WTC11 (cell line): ENCODE results near the gene PTX4. TPM values are rescaled to one million over a fixed set of nuclear protein-coding genes. Genes with fewer than 3 reads are reported as not detected.

Experiments used
- ATAC-seq: fragments of 200-7000 bp; cut with Tn5 transposase; 2 replicates; pipeline ENCODE4 v1.10.0; 2021; ENCODE audit warnings: mild to moderate bottlenecking, moderate library complexity
- CTCF ChIA-PET: fragments of 300-600 bp; sonication (Branson Sonifier 250); formaldehyde crosslinking; loops from one replicate; lab custom pipeline; 2021; ENCODE audit warnings: antibody characterized with exemption; lab: Charles Lee
- POLR2A ChIA-PET: fragments of 350-600 bp; sonication (Branson Sonifier 250); formaldehyde crosslinking; loops from one replicate; lab custom pipeline; 2021; ENCODE audit warnings: antibody characterized with exemption; lab: Charles Lee
- DNase-seq: peaks from one replicate; pipeline ENCODE4 v3.0.0; 2021; ENCODE audit warnings: low spot score
- H3K27ac Mint-ChIP-seq: 2 replicates; pipeline ENCODE4 v1.8.0; 2021; ENCODE audit warnings: mixed read lengths
- H3K27me3 Mint-ChIP-seq: 2 replicates; pipeline ENCODE4 v1.8.0; 2021; ENCODE audit warnings: low read depth, mild to moderate bottlenecking, moderate library complexity, mixed read lengths
- H3K36me3 Mint-ChIP-seq: 2 replicates; pipeline ENCODE4 v1.8.0; 2021; ENCODE audit warnings: mixed read lengths
- H3K4me1 Mint-ChIP-seq: 2 replicates; pipeline ENCODE4 v1.8.0; 2022; ENCODE audit warnings: mixed read lengths
- H3K4me3 Mint-ChIP-seq: 2 replicates; pipeline ENCODE4 v1.8.0; 2021; ENCODE audit warnings: mild to moderate bottlenecking, moderate library complexity, mixed read lengths
- H3K9me3 Mint-ChIP-seq: 2 replicates; pipeline ENCODE4 v1.8.0; 2021; ENCODE audit warnings: mixed read lengths
- AFF4 ChIP-seq: sonication (generic); formaldehyde crosslinking; IDR thresholded peaks from 2 replicates; pipeline ENCODE4 v1.8.1; 2023; ENCODE audit warnings: mild to moderate bottlenecking, missing genetic modification reagents, borderline replicate concordance
- ATF1 ChIP-seq: sonication (generic); formaldehyde crosslinking; IDR thresholded peaks from 2 replicates; pipeline ENCODE4 v1.8.1; 2023; ENCODE audit warnings: mild to moderate bottlenecking, moderate library complexity, missing genetic modification reagents
- CREB1 ChIP-seq: sonication (generic); formaldehyde crosslinking; IDR thresholded peaks from 2 replicates; pipeline ENCODE4 v1.8.0; 2023; ENCODE audit warnings: mild to moderate bottlenecking, missing genetic modification reagents
- E2F4 ChIP-seq: sonication (generic); formaldehyde crosslinking; IDR thresholded peaks from 2 replicates; pipeline ENCODE4 v1.8.1; 2022; ENCODE audit warnings: low read depth, mild to moderate bottlenecking, moderate library complexity, missing genetic modification reagents, borderline replicate concordance
- ELF4 ChIP-seq: sonication (generic); formaldehyde crosslinking; IDR thresholded peaks from 2 replicates; pipeline ENCODE4 v1.8.1; 2022; ENCODE audit warnings: low read depth, mild to moderate bottlenecking, moderate library complexity, missing genetic modification reagents
- FOXJ3 ChIP-seq: sonication (generic); formaldehyde crosslinking; IDR thresholded peaks from 2 replicates; pipeline ENCODE4 v1.9.0; 2021; ENCODE audit warnings: missing genetic modification reagents, mild to moderate bottlenecking, borderline replicate concordance
- MLX ChIP-seq: sonication (generic); formaldehyde crosslinking; IDR thresholded peaks from 2 replicates; pipeline ENCODE4 v1.8.1; 2023; ENCODE audit warnings: mild to moderate bottlenecking, missing genetic modification reagents, moderate library complexity
- MXD4 ChIP-seq: fragments of 250-450 bp; sonication (Bioruptor Pico); IDR thresholded peaks from 2 replicates; pipeline ENCODE4 v1.8.0; 2021; ENCODE audit warnings: mild to moderate bottlenecking, moderate library complexity, borderline replicate concordance
- NFE2L1 ChIP-seq: sonication (generic); formaldehyde crosslinking; IDR thresholded peaks from 2 replicates; pipeline ENCODE4 v1.8.1; 2023; ENCODE audit warnings: missing genetic modification reagents
- NR1H2 ChIP-seq: sonication (generic); formaldehyde crosslinking; IDR thresholded peaks from 2 replicates; pipeline ENCODE4 v1.9.0; 2021; ENCODE audit warnings: mild to moderate bottlenecking, moderate library complexity, missing genetic modification reagents
- SP1 ChIP-seq: sonication (generic); formaldehyde crosslinking; conservative IDR thresholded peaks from 2 replicates; pipeline ENCODE4 v1.8.1; 2022; ENCODE audit warnings: missing genetic modification reagents
- TP53 ChIP-seq: sonication (generic); formaldehyde crosslinking; IDR thresholded peaks from 2 replicates; pipeline ENCODE4 v1.8.1; 2023; ENCODE audit warnings: mild to moderate bottlenecking, missing genetic modification reagents
- ZBTB21 ChIP-seq: sonication (generic); formaldehyde crosslinking; IDR thresholded peaks from 2 replicates; pipeline ENCODE4 v1.8.1; 2023; ENCODE audit warnings: mild to moderate bottlenecking, missing genetic modification reagents, borderline replicate concordance
- ZNF396 ChIP-seq: fragments of 250-450 bp; sonication (Bioruptor Pico); IDR thresholded peaks from 2 replicates; pipeline ENCODE4 v1.8.0; 2021; ENCODE audit warnings: mild to moderate bottlenecking, moderate library complexity, borderline replicate concordance
- ZNF423 ChIP-seq: fragments of 250-450 bp; sonication (Bioruptor Pico); IDR thresholded peaks from 2 replicates; pipeline ENCODE4 v2.1.2; 2022; ENCODE audit warnings: mild to moderate bottlenecking, moderate library complexity
- ZSCAN18 ChIP-seq: fragments of 250-450 bp; sonication (Bioruptor Pico); IDR thresholded peaks from 2 replicates; pipeline ENCODE4 v2.1.2; 2022; ENCODE audit warnings: mild to moderate bottlenecking, moderate library complexity
- total RNA-seq: library from RNA; stranded (reverse); gene quantifications from 3 replicates; pipeline ENCODE4 v1.2.3, GENCODE V29; 2021

Gene PTX4
- total RNA-seq, 1 experiment from 2014 or later = 0.26 TPM

GRCh38 chr16:1535391-1536291 is 46.9 kb upstream of the PTX4 start:
- H3K36me3 Mint-ChIP-seq = no peaks in the 10 kb centered on the region
- no peak overlapping the region for H3K27ac Mint-ChIP-seq
- no peaks in the 10 kb centered on the region for H3K9me3 Mint-ChIP-seq
- no peaks in the 10 kb centered on the region for H3K4me1 Mint-ChIP-seq
- POLR2A ChIA-PET = no interaction called here
- H3K27me3 Mint-ChIP-seq = no peaks in the 10 kb centered on the region
- TF ChIP-seq ZBTB21 = no peak
- TF ChIP-seq MXD4 = no peak
- no peak for TF ChIP-seq E2F4
- TF ChIP-seq MLX (CRISPR knock-in tag) = no peak
- TF ChIP-seq ZNF396 (CRISPR knock-in tag) = no peak
- no peak for TF ChIP-seq SP1 (CRISPR knock-in tag)
- no peak for TF ChIP-seq ATF1 (CRISPR knock-in tag)
- no peak overlapping the region for H3K4me3 Mint-ChIP-seq
- DNase-seq (no peak), ATAC-seq (no peak)
- CTCF ChIA-PET = no interaction called here

GRCh38 chr16:1534021-1535020 is 45.6 kb upstream of the PTX4 start:
- no peaks in the 10 kb centered on the region for H3K9me3 Mint-ChIP-seq
- TF ChIP-seq NR1H2 = no peak
- no peak for TF ChIP-seq TP53 (CRISPR knock-in tag)
- no peak for TF ChIP-seq FOXJ3 (CRISPR knock-in tag)
- no peak for TF ChIP-seq CREB1 (CRISPR knock-in tag)
- TF ChIP-seq NFE2L1 = no peak
- TF ChIP-seq ZNF423 = no peak
- no peak for TF ChIP-seq ZSCAN18 (CRISPR knock-in tag)
- TF ChIP-seq ELF4 (CRISPR knock-in tag) = no peak
- no peak for TF ChIP-seq AFF4 (CRISPR knock-in tag)
- no peaks in the 10 kb centered on the region for H3K4me1 Mint-ChIP-seq
- ATAC-seq = no peak
- CTCF ChIA-PET = no interaction called here
- POLR2A ChIA-PET = no interaction called here
- H3K36me3 Mint-ChIP-seq = no peaks in the 10 kb centered on the region
- no peak overlapping the region for H3K27ac Mint-ChIP-seq
- no peak for DNase-seq
- H3K4me3 Mint-ChIP-seq = no peak overlapping the region
- no peaks in the 10 kb centered on the region for H3K27me3 Mint-ChIP-seq
